Kidney epithelial cell (primary cell): ENCODE results near the gene ANKRD13D. TPM values are rescaled to one million over a fixed set of nuclear protein-coding genes. Genes with fewer than 3 reads are reported as not detected.

ENCODE experiments used
- DNase-seq: peaks from one replicate; pipeline ENCODE4 v3.0.0-alpha.2; 2010; ENCODE audit warnings: low read depth
- H3K27me3 ChIP-seq: 2 replicates; pipeline ENCODE4 v1.6.0; 2011; ENCODE audit warnings: low read length; ENCODE audit not compliant: control insufficient read depth, insufficient read depth
- H3K36me3 ChIP-seq: 2 replicates; pipeline ENCODE4 v1.5.1; 2011; ENCODE audit warnings: low read length; ENCODE audit not compliant: control insufficient read depth, insufficient read depth
- H3K4me3 ChIP-seq: 2 replicates; pipeline ENCODE4 v1.5.1; 2011; ENCODE audit warnings: low read depth, mild to moderate bottlenecking, control low read depth, low read length
- total RNA-seq: library from RNA; depleted of rRNA; stranded (reverse); fragments of >200 nt; gene quantifications from 2 replicates; pipeline ENCODE4 v1.2.3, GENCODE V29; 2015
- TF ChIP-seq, protein P1 (sequence below): IDR thresholded peaks from 2 replicates; pipeline ENCODE4 v1.5.1; 2011; ENCODE audit warnings: mild to moderate bottlenecking, moderate library complexity, low read length, control low read depth, inconsistent platforms; ENCODE audit not compliant: insufficient read depth, poor library complexity, severe bottlenecking

ANKRD13D gene
- total RNA-seq, result 36.6 and 48.5 TPM in 2 replicates

DNA sequence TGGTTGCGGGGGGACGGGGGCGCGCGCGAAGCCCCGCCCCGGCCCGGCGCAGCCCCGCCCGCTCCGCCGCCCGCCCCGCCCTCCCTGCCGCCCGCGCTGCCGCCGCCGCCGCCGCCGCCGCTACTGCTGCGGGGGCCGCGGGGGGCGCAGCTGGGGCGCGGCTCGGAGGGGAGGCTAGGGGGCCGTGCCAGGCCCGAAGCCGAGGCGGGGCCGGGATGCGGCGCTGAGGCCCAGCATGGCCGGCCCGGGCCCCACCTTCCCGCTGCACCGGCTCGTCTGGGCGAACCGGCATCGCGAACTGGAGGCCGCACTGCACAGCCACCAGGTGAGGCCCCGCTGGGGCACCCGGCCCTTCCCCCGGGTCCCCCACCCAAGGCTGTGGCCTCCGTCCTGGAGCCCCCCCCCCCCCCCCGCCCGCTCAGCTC is at the start of gene ANKRD13D:
ANKRD13D (plus strand) TSS at position 78 of the 425 bp plus-strand sequence; CDS start at position 236, 158 bp downstream.
- peaks cover 2% of the 10 kb centered on the region for H3K36me3 ChIP-seq
- H3K27me3 ChIP-seq, result no peaks in the 10 kb centered on the region
- no peak for DNase-seq
- TF ChIP-seq, protein P1, sequence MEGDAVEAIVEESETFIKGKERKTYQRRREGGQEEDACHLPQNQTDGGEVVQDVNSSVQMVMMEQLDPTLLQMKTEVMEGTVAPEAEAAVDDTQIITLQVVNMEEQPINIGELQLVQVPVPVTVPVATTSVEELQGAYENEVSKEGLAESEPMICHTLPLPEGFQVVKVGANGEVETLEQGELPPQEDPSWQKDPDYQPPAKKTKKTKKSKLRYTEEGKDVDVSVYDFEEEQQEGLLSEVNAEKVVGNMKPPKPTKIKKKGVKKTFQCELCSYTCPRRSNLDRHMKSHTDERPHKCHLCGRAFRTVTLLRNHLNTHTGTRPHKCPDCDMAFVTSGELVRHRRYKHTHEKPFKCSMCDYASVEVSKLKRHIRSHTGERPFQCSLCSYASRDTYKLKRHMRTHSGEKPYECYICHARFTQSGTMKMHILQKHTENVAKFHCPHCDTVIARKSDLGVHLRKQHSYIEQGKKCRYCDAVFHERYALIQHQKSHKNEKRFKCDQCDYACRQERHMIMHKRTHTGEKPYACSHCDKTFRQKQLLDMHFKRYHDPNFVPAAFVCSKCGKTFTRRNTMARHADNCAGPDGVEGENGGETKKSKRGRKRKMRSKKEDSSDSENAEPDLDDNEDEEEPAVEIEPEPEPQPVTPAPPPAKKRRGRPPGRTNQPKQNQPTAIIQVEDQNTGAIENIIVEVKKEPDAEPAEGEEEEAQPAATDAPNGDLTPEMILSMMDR, result no peak
- peak within 1 kb of the TSS; percentile 80 for H3K4me3 ChIP-seq

DNA sequence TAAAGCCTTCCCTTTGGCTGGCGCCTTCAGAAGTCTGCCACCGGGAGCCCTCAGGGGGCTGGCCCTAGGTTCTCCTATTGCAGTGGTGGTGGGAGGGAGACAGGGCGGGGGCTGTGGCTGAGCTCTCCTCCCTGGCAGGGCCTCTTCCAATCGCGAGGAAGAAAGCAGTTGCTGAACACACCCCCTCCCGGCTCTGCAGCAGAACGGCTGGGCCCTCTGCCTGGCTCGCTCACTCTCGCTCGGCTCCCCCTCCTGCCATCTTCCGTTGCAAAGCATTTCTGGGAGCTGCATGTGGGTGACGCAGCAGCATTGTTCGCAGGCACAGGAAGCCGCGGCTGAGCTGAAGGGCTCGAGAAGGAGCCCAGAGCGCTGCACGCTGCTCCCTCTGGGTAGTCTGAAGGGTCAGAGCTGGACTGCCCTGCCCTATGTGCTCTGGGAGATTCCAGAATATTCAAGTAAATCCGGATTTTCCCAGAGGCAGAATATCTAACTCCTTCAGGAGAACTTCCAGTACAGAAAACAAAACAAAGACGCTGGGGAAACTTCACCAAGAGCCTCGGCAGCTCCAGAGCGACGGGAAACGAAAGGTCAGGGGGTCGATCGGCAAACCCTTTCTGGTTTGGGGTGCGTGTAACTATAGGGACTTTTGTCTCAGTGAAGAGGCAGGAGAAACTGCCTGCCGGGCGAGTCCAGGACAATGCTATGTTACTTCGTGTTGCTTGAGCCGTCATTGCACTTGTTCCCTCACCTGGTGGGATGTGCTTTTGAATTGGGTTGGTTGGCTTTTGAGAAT is 49.1 kb upstream of the ANKRD13D start:
- H3K36me3 ChIP-seq, result peaks cover 1% of the 10 kb centered on the region
- H3K4me3 ChIP-seq, result peak overlapping the region; percentile 60
- H3K27me3 ChIP-seq, result no peaks in the 10 kb centered on the region
- DNase-seq, result peak; percentile 99
- TF ChIP-seq, protein P1, result no peak

DNA sequence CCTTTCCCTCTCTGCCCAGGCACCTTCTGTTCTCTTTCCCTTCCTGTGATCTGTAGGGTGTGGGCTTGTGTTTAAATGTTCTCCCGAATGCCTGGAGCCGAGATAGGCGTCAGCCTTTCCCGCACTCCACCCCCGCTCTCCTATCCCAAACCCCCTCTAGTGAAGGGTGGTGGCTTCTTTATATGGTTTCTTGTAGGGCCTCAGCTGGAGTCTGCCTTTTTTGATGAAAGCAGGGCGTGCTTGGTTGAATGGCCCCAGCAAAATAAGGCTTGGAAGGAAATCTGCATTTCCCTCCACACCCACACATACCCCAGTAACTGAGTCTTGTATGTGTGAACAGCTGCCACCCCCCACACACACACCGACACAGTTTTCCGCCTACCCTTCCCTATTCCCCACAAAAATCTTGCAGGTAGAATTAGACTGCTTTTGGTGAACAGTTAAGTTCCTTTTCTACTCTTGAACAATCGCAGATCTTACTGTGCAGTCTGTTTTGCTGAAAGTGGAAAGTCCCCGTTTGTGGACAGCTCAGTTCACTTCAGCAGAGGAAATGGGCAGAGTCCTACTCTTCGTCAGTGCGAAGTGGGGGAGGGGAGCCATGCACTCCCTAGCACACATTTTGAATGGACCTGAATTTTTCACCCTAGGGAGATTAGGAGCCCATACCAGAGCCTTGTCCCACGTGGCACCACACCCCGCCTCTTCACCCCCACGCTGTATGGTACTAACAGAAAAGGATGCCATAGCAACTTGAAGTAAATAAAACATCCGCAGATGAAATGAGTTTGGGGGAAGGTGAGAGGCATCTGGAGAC is 48.3 kb upstream of the ANKRD13D start:
- Histone ChIP-seq H3K27me3 (no peaks in the 10 kb centered on the region), H3K36me3 (peaks cover 2% of the 10 kb centered on the region), H3K4me3 (peak overlapping the region; percentile 60)
- TF ChIP-seq, protein P1, result no peak
- peak; percentile 44 for DNase-seq

DNA sequence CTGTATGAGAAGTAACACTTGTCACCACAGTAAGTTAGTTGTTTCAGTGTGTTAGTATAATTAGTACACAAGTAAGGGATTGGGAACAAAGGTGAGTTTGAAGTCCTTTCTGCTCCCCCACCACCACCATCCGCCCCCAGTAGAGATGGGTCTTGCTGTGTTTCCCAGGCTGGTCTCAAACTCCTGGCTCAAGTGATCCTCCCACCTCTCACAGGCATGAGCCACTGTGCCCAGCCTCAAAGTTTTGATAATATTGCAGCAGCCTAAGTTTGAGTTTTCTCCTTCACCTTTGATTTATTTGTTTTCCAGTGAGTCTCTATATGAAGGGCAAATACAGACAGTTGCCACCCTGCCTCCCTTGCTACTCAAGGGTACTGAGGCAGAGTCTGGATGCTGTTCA is 46.6 kb upstream of the ANKRD13D start:
- Histone ChIP-seq H3K4me3 (no peak overlapping the region), H3K27me3 (no peaks in the 10 kb centered on the region), H3K36me3 (peaks cover 5% of the 10 kb centered on the region)
- TF ChIP-seq, protein P1, result no peak
- no peak for DNase-seq

DNA sequence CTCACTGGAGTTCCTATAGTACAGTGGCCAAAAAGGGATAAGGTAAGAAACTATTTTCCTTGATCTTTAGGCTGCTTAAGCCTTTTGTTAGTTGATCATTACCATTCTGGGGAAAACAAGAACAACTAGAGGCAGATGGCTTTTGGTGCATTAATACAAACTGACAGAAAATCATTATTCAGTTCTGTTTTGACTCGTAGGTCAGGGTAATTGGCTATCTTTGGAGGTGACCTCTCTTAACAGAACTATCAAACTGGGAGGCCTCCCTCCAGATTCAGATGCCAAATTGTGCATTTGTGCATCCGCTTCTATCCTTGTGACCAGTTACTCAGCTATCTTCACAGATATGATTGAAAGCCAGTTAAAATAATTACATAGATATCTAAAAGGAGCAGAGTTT is 46.1 kb upstream of the ANKRD13D start:
- TF ChIP-seq, protein P1, result no peak
- H3K27me3 ChIP-seq, result no peaks in the 10 kb centered on the region
- H3K4me3 ChIP-seq, result no peak overlapping the region
- DNase-seq, result no peak
- H3K36me3 ChIP-seq, result peaks cover 5% of the 10 kb centered on the region
